GM12873 (cell line): ENCODE data around the gene NHERF2.

ENCODE experiments used
- CTCF ChIP-seq: IDR thresholded peaks from 2 replicates; pipeline ENCODE4 v1.5.1; 2012; ENCODE audit warnings: low read depth, mild to moderate bottlenecking, moderate library complexity, low read length, control low read depth; ENCODE audit not compliant: insufficient read depth; ENCODE audit errors: missing control alignments

The NHERF2 gene

GRCh38 chr16:1991948-1992703 lies 34.6 kb upstream of the NHERF2 start:
- TF ChIP-seq CTCF, result no peak

- no peak for TF ChIP-seq CTCF
Measured at GRCh38 chr16:1992704-1993317, 33.9 kb upstream of the NHERF2 start.

- no peak for TF ChIP-seq CTCF
Measured at GRCh38 chr16:1993731-1994131, 33.0 kb upstream of the NHERF2 start.

- no peak for TF ChIP-seq CTCF
Measured at GRCh38 chr16:1997494-1998359, 29.0 kb upstream of the NHERF2 start.

GRCh38 chr16:1998360-1998835 lies 28.3 kb upstream of the NHERF2 start:
- TF ChIP-seq CTCF, result no peak

- TF ChIP-seq CTCF, result no peak
Measured at GRCh38 chr16:1998852-1999801, 27.6 kb upstream of the NHERF2 start.
